GM15510 (cell line): ENCODE data around the gene SLC38A10.

Source experiments
- POLR2A ChIP-seq: IDR thresholded peaks from 3 replicates; pipeline ENCODE4 v1.6.1; 2011; ENCODE audit warnings: borderline replicate concordance; ENCODE audit not compliant: insufficient read length; ENCODE audit errors: extremely low read depth

The SLC38A10 gene

GRCh38 chr17:81282876-81283275 lies 12.2 kb downstream of the SLC38A10 start:
- TF ChIP-seq POLR2A = no peak

GRCh38 chr17:81282141-81282540 lies 13.0 kb downstream of the SLC38A10 start:
- no peak for TF ChIP-seq POLR2A

GRCh38 chr17:81280571-81280970 lies 14.5 kb downstream of the SLC38A10 start:
- no peak for TF ChIP-seq POLR2A

- TF ChIP-seq POLR2A = no peak
These were observed 15.5 kb downstream of the SLC38A10 start for GRCh38 chr17:81279278-81280275.

- TF ChIP-seq POLR2A = no peak
These were observed 16.3 kb downstream of the SLC38A10 start for GRCh38 chr17:81278831-81279230.

GRCh38 chr17:81277946-81278693 lies 17.0 kb downstream of the SLC38A10 start:
- no peak for TF ChIP-seq POLR2A

GRCh38 chr17:81277421-81277820 lies 17.7 kb downstream of the SLC38A10 start:
- no peak for TF ChIP-seq POLR2A

- no peak for TF ChIP-seq POLR2A
These were observed 18.3 kb downstream of the SLC38A10 start for GRCh38 chr17:81276781-81277180.

GRCh38 chr17:81274471-81274855 lies 20.6 kb downstream of the SLC38A10 start:
- TF ChIP-seq POLR2A = no peak

GRCh38 chr17:81273698-81274470 lies 21.2 kb downstream of the SLC38A10 start:
- no peak for TF ChIP-seq POLR2A

GRCh38 chr17:81272616-81273015 lies 22.5 kb downstream of the SLC38A10 start:
- no peak for TF ChIP-seq POLR2A

GRCh38 chr17:81271226-81271625 lies 23.9 kb downstream of the SLC38A10 start:
- TF ChIP-seq POLR2A = no peak

GRCh38 chr17:81270279-81270678 lies 24.8 kb downstream of the SLC38A10 start:
- TF ChIP-seq POLR2A = no peak

- no peak for TF ChIP-seq POLR2A
These were observed 27.6 kb downstream of the SLC38A10 start for GRCh38 chr17:81267390-81268067.
